Measurements from ENCODE around the gene NOBOX.
"Not testable (repeated sequence)": the region's sequence is repeated elsewhere in the genome, so short reads cannot be mapped to it uniquely, and the experiment has no call there.

The NOBOX gene

DNA sequence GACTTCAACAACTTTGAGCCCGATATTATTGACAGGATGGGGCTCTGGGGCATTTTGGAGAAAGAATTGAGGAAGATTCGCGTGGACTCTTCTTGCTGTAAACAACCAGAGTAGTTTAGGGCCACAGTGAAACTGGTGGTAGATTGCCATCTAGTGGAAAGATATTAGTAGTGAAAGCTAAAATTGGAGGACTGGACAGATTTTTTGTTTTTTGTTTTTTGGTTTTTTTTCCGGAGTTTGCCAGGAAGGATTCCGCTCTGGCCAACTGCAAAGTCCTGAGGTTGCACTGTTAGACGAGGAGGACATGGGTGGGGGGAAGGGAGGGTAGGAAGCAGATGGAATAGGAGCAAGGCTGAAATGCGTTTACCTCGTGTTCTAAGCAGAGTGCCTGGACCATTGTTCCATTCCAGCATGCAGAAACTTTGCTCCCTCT is 11.7 kb downstream of the NOBOX start:
- peak; percentile 62 for DNase-seq (ENCODE audit: low spot score)

DNA sequence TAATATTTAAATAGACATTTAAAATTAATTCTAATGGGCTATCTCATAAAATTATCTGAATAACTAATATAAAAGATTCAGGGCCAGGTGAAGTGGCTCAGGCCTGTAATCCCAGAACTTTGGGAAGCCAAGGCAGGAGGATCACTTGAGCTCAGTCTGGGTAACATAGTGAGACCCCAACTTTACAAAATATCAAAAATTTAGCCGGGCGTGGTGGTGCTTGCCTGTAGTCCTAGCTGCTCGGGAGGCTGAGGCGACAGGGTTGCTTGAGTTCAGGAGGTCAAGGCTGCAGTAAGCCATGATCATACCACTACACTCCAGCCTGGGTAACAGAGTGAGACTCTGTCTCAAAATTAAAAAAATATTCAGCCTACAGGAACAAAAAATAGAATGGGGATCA is 12.5 kb downstream of the NOBOX start:
- no peak for DNase-seq (ENCODE audit: low spot score)

DNA sequence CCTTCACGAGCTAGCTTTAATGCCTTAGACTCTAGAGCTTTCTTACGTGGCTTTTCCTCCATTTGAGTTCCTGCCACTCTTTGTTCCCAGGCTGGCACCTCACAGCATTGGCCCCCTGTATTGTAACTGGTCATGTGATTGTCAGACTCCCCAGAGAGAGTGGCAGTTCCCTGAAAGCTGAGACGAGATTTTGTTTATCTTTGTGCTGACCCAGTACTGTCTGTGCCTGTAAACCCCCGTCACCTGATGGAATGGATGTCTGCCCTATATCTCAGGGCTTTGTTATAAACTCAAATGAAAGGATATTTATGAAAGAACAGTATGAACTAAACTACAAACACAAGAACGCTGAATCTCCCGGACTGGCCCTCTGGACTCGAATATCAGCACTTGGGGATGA is 13.0 kb downstream of the NOBOX start:
- DNase-seq (ENCODE audit: low spot score) = no peak

DNA sequence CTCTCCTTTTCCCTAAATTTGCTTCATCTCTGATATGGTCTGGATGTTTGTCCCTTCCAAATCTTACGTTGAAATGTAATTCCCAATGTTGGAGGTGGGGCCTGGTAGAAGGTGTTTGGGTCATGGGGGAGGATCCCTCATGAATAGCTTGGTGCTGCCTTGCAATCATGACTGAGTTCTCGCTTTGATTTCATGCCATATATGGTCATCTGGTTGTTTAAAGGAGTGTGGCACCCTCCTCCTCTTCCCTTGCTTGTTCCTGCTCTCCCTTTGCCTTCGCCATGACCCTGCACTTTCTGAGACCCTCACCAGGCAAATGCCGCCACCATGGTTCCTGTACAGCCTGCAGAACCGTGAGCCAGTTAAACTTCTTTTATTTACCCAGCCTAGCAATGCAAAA is 14.5 kb downstream of the NOBOX start:
- no peak for DNase-seq (ENCODE audit: low spot score)

DNA sequence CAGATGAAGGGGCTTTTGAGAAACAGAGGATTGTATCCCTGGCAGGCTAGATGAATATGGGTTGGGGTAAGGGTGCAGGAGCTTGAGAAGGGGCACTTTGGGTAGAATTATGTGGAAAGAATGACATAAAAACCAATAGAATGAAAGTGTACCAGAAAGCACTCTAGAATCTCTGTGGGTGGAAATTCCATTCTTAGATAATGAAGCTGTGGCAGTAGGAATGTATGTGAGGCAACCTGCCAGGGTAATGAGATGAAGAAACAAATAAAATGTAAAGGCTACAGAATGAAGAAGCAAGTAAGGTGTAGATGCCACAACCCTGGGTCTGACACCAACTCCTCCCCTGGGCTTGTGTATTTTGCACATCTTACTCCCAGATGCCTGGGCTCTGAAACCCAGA is 16.8 kb downstream of the NOBOX start:
- DNase-seq (ENCODE audit: low spot score) = no peak

DNA sequence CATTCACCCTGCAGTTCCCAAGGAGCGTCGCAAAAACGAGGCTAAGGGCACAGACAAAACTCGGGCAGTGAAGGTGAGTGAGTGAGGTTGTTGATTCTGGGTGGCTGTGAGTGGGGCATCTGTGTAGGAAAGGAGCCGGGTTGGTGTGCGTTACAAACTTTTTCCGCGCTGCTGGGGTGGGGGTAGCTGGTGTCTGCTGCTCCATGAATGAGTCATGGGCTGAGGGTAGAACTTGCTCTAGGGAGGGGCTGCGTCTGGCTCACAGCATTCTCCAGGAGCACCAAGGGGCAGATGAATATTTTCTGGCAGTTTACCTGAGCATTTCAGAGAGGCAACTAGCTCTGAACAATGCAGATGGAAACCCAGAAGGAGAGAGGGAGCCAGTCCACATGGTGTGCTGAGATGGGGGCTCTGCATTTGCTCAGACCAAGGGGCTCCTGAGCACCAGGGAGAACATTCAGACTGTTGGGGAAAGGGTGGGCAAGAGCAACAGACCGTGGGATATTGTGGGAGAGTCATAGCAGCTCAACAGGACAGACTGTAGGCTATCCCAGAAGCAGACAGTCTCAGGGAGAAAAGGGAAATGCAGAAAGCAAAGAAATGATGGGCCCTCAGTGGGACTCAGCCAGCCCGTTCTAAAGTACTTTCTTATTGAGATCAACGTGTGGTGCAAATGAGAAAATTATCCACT is 18.8 kb downstream of the NOBOX start:
- no peak for DNase-seq (ENCODE audit: low spot score)

DNA sequence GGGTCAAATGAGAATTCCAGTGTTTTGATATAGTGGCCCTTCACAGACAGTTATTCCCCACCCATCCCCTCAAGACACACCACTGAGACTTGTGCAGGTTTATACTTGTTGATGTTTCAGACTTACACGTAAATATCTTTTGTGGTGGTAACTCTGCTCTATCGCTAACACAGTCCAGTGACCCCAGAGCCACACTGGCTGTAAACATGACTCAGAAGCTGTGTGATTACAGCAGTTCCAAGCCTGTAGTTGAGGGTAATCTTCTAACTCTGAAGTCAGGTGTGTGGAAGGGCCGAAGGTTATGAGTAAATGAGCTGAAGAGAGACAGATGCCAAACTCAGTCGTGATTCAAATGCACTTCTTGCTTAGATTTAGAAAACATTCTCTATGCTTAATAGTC is 19.4 kb downstream of the NOBOX start:
- no peak for DNase-seq (ENCODE audit: low spot score)

DNA sequence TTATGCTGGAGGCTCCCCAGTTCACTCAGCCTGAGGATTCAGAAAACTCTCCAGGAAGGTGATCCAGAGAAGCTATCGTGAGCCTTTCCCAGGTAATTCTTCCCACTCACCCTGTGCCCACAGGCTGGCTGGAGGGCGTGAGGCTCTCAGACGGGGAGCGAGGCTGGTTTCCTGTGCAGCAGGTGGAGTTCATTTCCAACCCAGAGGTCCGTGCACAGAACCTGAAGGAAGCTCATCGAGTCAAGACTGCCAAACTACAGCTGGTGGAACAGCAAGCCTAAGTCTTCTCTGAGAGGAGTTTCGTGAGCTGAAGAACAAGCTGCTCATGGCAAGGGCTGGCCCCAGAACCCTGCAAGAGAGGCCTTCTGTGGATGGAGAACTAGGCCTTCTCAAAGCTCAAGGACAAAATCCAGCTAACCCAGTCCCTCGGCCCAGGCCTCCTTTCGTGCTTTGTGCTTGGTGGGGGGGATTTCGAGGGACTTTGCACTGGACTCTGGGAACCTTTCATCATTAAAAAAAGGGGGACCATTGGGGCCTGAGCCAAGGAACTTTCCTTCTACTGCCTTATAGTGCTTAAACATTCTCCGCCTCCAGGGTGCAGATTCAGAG is 23.6 kb downstream of the NOBOX start:
- no peak for DNase-seq (ENCODE audit: low spot score)

DNA sequence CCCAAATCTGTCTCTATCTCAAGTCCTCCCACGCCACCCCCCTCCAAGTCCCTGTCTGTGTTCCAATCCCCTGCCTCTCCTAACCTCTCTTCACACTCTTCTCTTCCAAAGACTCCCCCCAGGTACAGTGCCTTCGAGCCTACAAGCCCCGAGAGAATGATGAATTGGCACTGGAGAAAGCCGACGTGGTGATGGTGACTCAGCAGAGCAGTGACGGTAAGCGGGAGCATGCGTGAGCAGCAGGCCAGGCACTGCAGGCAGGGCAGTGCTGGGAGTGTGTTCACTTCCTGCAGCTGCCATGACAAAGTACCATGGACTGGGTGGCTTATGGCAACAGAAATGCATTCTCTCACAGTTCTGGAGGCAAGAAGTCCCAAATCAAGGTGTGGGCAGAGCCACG is 24.8 kb downstream of the NOBOX start:
- no peak for DNase-seq (ENCODE audit: low spot score)

DNA sequence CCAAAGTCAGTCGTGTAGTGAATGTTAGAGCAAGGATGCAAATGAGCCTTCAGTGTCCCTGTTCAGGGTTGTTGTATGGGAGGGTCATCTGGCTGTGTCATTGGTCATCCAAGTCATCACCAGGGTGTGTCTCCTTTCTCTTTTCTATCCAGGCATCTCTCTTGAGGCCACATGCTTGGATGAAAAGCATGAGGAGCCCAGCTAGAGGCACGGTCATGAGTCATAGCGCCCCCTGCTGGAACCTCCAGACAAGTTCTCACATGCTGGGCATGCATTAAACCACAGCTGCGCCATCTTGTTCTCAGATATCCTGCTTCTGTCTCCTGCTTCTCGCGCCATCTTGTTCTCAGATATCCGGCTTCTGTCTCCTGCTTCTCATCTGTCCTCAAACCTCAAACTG is 34.3 kb downstream of the NOBOX start:
- not testable (repeated sequence) for DNase-seq (ENCODE audit: low spot score)

DNA sequence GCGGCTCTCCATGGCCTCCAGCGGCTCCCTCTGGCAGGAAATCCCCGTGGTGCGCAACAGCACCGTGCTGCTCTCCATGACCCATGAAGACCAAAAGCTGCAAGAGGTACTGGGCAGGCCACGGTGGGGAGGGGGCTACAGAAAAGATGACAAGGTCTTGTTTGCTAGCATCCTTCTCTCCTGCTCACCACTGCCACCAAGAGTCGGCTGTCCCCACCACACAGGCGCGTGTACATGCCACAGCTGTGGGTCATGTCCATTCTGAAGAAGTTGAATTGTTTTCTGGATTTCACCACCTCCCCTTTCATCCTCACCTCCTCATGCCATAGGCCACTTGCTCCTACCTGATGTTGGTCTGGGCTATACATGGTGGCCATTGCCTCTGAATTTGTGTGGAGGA is 36.2 kb downstream of the NOBOX start:
- not testable (repeated sequence) for DNase-seq (ENCODE audit: low spot score)

DNA sequence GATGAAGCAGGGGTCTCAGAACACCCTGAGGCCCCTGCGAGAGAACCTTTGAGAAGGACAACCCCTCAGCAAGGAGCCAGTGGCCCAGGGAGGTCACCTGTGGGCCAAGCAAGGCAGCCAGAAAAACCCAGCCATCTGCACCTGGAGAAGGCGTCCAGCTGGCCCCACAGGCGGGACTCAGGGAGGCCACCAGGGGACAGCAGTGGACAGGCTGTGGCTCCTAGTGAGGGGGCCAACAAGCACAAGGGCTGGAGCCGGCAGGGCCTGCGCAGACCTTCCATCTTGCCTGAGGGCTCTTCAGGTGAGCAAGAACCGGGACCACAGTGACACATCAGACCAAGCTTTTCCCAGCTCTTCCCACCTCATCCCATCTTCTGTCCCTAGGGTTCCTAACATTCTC is 38.0 kb downstream of the NOBOX start:
- DNase-seq (ENCODE audit: low spot score) = not testable (repeated sequence)

DNA sequence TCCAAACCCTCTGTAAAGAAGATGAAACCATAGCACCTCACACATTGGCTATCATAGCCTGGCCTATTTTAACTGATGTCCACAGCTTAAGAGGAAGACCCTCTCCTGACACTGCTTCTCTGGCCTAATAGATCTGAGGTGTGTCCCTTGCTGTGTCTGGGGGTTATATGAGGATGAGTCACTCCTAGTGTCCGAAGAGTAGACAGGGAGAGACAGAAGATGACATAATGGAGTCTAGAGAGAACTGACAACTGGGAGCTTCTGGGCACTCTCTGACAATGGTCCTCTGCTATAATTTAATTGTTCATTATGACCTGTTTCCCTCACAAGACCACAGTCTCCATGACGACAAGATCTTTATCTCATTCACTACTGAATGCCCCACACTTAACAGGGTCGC is 41.4 kb downstream of the NOBOX start:
- not testable (repeated sequence) for DNase-seq (ENCODE audit: low spot score)

DNA sequence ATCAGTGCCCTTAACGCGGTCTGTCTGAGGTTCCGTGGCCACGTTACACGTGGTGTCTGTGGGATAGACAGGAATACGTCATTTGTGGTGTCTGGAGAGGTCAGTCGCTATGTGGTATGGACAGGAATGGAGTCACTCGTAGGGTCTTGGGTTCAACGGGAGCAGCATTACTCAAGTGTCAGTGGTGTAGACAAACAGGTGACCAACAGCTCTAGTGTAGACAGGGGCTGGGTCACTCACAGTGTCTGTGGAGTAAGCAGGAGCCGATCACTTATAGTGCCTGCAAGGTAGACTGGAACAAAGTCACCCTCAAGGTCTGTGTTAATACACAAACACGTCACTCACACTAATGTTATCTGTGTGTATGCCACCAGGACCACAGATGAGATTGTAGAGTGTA is 46.6 kb downstream of the NOBOX start:
- not testable (repeated sequence) for DNase-seq (ENCODE audit: low spot score)

DNA sequence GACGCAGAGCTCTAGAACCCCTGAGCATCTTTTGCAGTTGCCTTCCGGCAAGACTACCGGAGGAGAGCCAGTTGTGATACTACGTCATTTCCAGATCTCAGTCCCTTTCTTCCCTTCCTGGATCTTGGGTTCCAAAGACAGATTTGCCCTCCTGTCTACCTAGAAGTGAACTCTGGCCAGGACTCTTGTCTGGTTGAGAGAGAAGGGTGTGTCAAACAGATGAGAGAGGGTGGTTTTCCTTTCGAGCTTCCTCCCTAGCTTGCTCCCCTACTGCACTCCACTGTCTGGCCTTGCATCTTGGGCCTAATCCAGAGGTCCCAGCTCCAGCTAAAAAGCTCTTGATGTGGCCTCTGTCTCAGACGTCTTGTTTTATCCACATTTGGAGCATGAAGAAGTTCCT is 47.3 kb downstream of the NOBOX start:
- not testable (repeated sequence) for DNase-seq (ENCODE audit: low spot score)

DNA sequence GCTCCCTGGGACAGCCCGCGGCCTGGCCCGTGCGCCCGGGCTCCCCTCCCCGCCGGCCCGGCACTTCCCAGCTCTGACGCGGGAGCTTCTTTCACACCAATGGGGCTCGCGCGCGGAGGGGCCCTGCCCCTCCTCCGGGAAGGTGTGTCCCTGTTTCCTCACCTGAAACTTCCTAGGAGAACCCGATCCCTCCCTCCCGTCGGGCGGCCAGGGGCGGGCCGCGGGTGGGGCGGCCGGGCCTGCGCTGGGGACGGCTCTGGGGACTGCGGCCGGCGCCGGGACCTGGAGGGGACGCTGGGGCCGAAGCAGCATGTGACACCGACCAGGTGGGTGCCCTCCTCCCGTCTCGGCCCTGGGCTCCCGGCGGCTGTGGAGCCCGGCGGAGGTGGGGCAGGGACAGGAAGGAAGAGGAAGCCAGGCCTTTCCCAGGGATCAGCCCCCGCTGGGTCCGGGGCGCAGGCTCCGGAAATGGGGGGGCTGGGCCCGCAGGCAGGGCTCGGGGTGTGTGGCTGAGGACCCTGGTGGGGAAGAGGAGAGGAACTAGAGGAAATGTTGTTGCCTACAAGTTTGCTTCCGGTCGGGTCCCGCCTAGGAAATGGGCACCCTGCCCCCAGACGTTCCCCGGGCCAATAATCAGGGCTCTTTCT is 48.2 kb downstream of the NOBOX start, which contains the start of gene ARHGEF5:
Gene ARHGEF5 (plus strand): TSS at position 227 of the 647 bp plus-strand sequence. CDS start 7,268 bp downstream, outside the sequence.
- DNase-seq (ENCODE audit: low spot score) = not testable (repeated sequence)

DNA sequence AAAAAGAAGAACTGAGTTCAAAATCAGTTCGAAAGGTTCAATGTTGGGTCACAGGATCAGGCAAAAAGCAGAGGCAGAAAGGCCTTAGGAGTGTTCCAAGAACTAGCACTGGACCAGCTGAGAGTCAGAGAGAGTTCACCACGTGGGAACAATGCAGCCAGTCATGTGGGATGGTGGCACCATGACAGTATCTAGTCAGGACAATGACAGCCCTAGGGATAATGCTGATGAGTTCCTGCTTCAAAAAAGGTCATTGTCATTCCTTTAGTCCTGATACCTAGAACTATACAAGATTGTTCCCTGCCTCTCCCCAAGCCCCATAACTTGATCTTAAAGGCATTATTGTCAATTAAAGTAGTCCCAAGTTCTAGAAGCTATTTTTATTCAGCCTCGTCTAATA is 51.8 kb downstream of the NOBOX start:
- not testable (repeated sequence) for DNase-seq (ENCODE audit: low spot score)

DNA sequence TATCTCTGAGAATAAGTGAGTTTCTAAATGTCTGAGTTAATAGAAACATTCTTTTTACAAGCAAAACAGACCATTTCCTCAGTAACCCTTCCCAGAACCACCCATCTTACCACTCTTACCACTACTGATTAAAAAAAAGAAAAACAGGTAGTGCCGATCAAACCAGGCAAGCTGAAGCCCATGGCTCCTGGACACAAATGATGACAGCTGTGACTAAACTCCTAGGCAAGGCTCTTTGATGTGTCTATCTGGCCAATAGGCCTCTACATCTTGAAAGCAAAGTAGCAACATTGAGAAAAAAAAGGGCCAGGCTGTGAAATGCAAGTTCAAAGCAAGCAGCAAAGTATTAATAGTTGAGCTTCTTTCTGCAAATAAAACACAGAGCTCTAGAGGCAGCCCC is 54.9 kb downstream of the NOBOX start:
- DNase-seq (ENCODE audit: low spot score) = not testable (repeated sequence)
